Neural cell (in vitro differentiated cells): ENCODE data around the gene NOL3.

Source experiments
- CTCF ChIP-seq: fragments of 450-650 bp; IDR thresholded peaks from 2 replicates; pipeline ENCODE4 v1.5.1; 2014; ENCODE audit warnings: antibody characterized with exemption, mild to moderate bottlenecking, moderate library complexity; ENCODE audit not compliant: poor library complexity, severe bottlenecking
- REST ChIP-seq: IDR thresholded peaks from 2 replicates; pipeline ENCODE4 v1.6.1; 2012; ENCODE audit warnings: borderline replicate concordance
- TAF1 ChIP-seq: IDR thresholded peaks from 2 replicates; pipeline ENCODE4 v1.6.1; 2012; ENCODE audit warnings: low read depth

GRCh38 chr16:67187175-67187890 lies 17.0 kb downstream of the NOL3 start:
- TF ChIP-seq REST: no peak
- TF ChIP-seq TAF1: no peak
- TF ChIP-seq CTCF: no peak
